IMR-90 (cell line): ENCODE data around the gene CSF1. TPM values are rescaled to one million over a fixed set of nuclear protein-coding genes. Genes with fewer than 3 reads are reported as not detected.
A peak's percentile ranks its signal among the peaks of the same experiment; 100 is the strongest.

Experiments used
- ATAC-seq: fragments of 200-7000 bp; cut with Tn5 transposase; 2 replicates; pipeline ENCODE4 v1.9.1; 2020; ENCODE audit warnings: low read depth, mild to moderate bottlenecking, moderate library complexity
- BruUV-seq: library from RNA; stranded (reverse); fragments of 400-500 nt; replicated peaks from 2 replicates; lab custom pipeline; 2021; lab: Mats Ljungman, UMichigan
- CTCF ChIA-PET: fragments of 300-600 bp; formaldehyde crosslinking; extraction: SDS; loops from one replicate; lab custom pipeline; 2021; ENCODE audit warnings: antibody characterized with exemption; lab: Yijun Ruan, JAX
- POLR2A ChIA-PET: fragments of 300-600 bp; sonication (Branson Sonifier 250); formaldehyde crosslinking; loops from one replicate; lab custom pipeline; 2022; ENCODE audit warnings: antibody characterized with exemption; ENCODE audit not compliant: unreplicated experiment; lab: Charles Lee
- DNase-seq: peaks from one replicate; pipeline ENCODE4 v3.0.0; 2013
- H2AFZ ChIP-seq: replicated peaks from 2 replicates; pipeline ENCODE3; 2013; ENCODE audit warnings: low read length, mild to moderate bottlenecking; ENCODE audit not compliant: poor library complexity
- H2AK5ac ChIP-seq: 2 replicates; pipeline ENCODE4 v1.6.1; 2013; ENCODE audit warnings: low read depth, low read length, inconsistent platforms
- H2AK9ac ChIP-seq: replicated peaks from 2 replicates; pipeline ENCODE3; 2013; ENCODE audit warnings: mild to moderate bottlenecking, low read depth, low read length, moderate library complexity; ENCODE audit not compliant: poor library complexity
- H2BK120ac ChIP-seq: 2 replicates; pipeline ENCODE4 v1.6.1; 2013; ENCODE audit warnings: low read depth, low read length, inconsistent platforms
- H2BK15ac ChIP-seq: 3 replicates; pipeline ENCODE4 v1.6.1; 2013; ENCODE audit warnings: low read depth, low read length, inconsistent platforms
- H2BK20ac ChIP-seq: 2 replicates; pipeline ENCODE4 v1.6.1; 2013; ENCODE audit warnings: low read depth, mild to moderate bottlenecking, inconsistent platforms, low read length, moderate library complexity
- H2BK5ac ChIP-seq: 2 replicates; pipeline ENCODE4 v1.6.1; 2013; ENCODE audit warnings: mild to moderate bottlenecking, low read depth, low read length, inconsistent platforms; ENCODE audit not compliant: poor library complexity, severe bottlenecking
- H3K14ac ChIP-seq: replicated peaks from 2 replicates; pipeline ENCODE4 v1.6.1; 2013; ENCODE audit warnings: low read depth, low read length, inconsistent platforms
- H3K18ac ChIP-seq: 2 replicates; pipeline ENCODE4 v1.6.1; 2013; ENCODE audit warnings: low read depth, low read length, control low read depth
- H3K23ac ChIP-seq: 2 replicates; pipeline ENCODE4 v1.6.1; 2013; ENCODE audit warnings: low read depth, low read length, inconsistent platforms
- H3K27ac ChIP-seq: 2 replicates; pipeline ENCODE4 v1.5.1; 2013; ENCODE audit warnings: mild to moderate bottlenecking, control low read depth, low read length; ENCODE audit not compliant: insufficient read depth
- H3K27me3 ChIP-seq: 2 replicates; pipeline ENCODE4 v1.6.1; 2013; ENCODE audit warnings: low read length; ENCODE audit not compliant: control insufficient read depth, insufficient read depth
- H3K36me3 ChIP-seq: 2 replicates; pipeline ENCODE4 v1.6.1; 2013; ENCODE audit warnings: low read length, mixed read lengths; ENCODE audit not compliant: control insufficient read depth, insufficient read depth
- H3K4ac ChIP-seq: 2 replicates; pipeline ENCODE4 v1.6.1; 2013; ENCODE audit warnings: low read depth, low read length, inconsistent platforms
- H3K4me1 ChIP-seq: 2 replicates; pipeline ENCODE4 v1.6.1; 2013; ENCODE audit warnings: low read length, mixed read lengths; ENCODE audit not compliant: control insufficient read depth, insufficient read depth
- H3K4me2 ChIP-seq: 2 replicates; pipeline ENCODE4 v1.6.1; 2013; ENCODE audit warnings: low read depth, mild to moderate bottlenecking, control low read depth, low read length, moderate library complexity
- H3K4me3 ChIP-seq: 2 replicates; pipeline ENCODE4 v1.5.1; 2013; ENCODE audit warnings: low read depth, mild to moderate bottlenecking, control low read depth, low read length, moderate library complexity; ENCODE audit not compliant: insufficient read depth
- H3K56ac ChIP-seq: 2 replicates; pipeline ENCODE4 v1.6.1; 2013; ENCODE audit warnings: low read length, inconsistent platforms; ENCODE audit not compliant: insufficient read depth; ENCODE audit errors: extremely low read depth
- H3K79me1 ChIP-seq, 2 experiments: 2 replicates each; pipeline ENCODE4 v1.6.1; 2013; ENCODE audit warnings: low read length in 2 of 2, inconsistent platforms in 1 of 2, low read depth in 1 of 2
- H3K9ac ChIP-seq: 2 replicates; pipeline ENCODE4 v1.6.1; 2013; ENCODE audit warnings: low read depth, low read length, control low read depth
- H3K9me1 ChIP-seq: 2 replicates; pipeline ENCODE4 v1.6.1; 2013; ENCODE audit warnings: low read length, inconsistent platforms; ENCODE audit not compliant: insufficient read depth
- H3K9me3 ChIP-seq: 2 replicates; pipeline ENCODE4 v1.6.1; 2013; ENCODE audit warnings: low read length; ENCODE audit not compliant: control insufficient read depth, insufficient read depth
- H4K20me1 ChIP-seq: 2 replicates; pipeline ENCODE4 v1.6.1; 2013; ENCODE audit warnings: low read length, inconsistent platforms; ENCODE audit not compliant: insufficient read depth
- H4K5ac ChIP-seq: 2 replicates; pipeline ENCODE4 v1.6.1; 2013; ENCODE audit warnings: mild to moderate bottlenecking, low read depth, low read length, control low read depth
- H4K8ac ChIP-seq, 2 experiments: 2 replicates each; pipeline ENCODE4 v1.6.1; 2013; ENCODE audit warnings: low read depth in 2 of 2, low read length in 2 of 2, control low read depth in 1 of 2, inconsistent platforms in 1 of 2
- H4K91ac ChIP-seq: 2 replicates; pipeline ENCODE4 v1.6.1; 2013; ENCODE audit warnings: low read depth, low read length, inconsistent platforms; ENCODE audit not compliant: insufficient read depth
- BHLHE40 ChIP-seq: fragments of 150-350 bp; IDR thresholded peaks from 2 replicates; pipeline ENCODE4 v1.6.1; 2016; ENCODE audit warnings: mild to moderate bottlenecking, low read depth, low read length
- CEBPB ChIP-seq: IDR thresholded peaks from 2 replicates; pipeline ENCODE4 v1.6.1; 2012; ENCODE audit warnings: low read depth, low read length, improper control_type of control experiment
- CHD1 ChIP-seq: IDR thresholded peaks from 2 replicates; pipeline ENCODE4 v1.6.1; 2012; ENCODE audit warnings: low read depth, low read length, improper control_type of control experiment
- CTCF ChIP-seq: conservative IDR thresholded peaks from 2 replicates; pipeline ENCODE4 v1.5.1; 2012; ENCODE audit warnings: mild to moderate bottlenecking, low read depth, low read length, improper control_type of control experiment
- ELK1 ChIP-seq: fragments of 150-350 bp; IDR thresholded peaks from 2 replicates; pipeline ENCODE4 v1.6.1; 2016; ENCODE audit warnings: low read depth, mild to moderate bottlenecking, low read length, moderate library complexity, borderline replicate concordance
- FOS ChIP-seq: fragments of 150-350 bp; IDR thresholded peaks from 2 replicates; pipeline ENCODE4 v1.6.1; 2016; ENCODE audit warnings: low read depth, low read length
- MAFK ChIP-seq: IDR thresholded peaks from 2 replicates; pipeline ENCODE4 v1.6.1; 2012; ENCODE audit warnings: low read depth, low read length, improper control_type of control experiment
- MAZ ChIP-seq: IDR thresholded peaks from 2 replicates; pipeline ENCODE4 v1.6.1; 2012; ENCODE audit warnings: low read depth, mild to moderate bottlenecking, low read length, improper control_type of control experiment, moderate library complexity, borderline replicate concordance
- MXI1 ChIP-seq: IDR thresholded peaks from 2 replicates; pipeline ENCODE4 v1.6.1; 2012; ENCODE audit warnings: low read depth, mild to moderate bottlenecking, low read length, moderate library complexity, borderline replicate concordance
- NFE2L2 ChIP-seq: fragments of 150-350 bp; IDR thresholded peaks from 2 replicates; pipeline ENCODE4 v1.6.1; 2016; ENCODE audit warnings: low read depth, mild to moderate bottlenecking, low read length
- POLR2A ChIP-seq: IDR thresholded peaks from 2 replicates; pipeline ENCODE4 v1.6.1; 2012; ENCODE audit warnings: mild to moderate bottlenecking, low read depth, low read length
- RCOR1 ChIP-seq: IDR thresholded peaks from 2 replicates; pipeline ENCODE4 v1.6.1; 2012; ENCODE audit warnings: mild to moderate bottlenecking, low read length, improper control_type of control experiment; ENCODE audit not compliant: insufficient replicate concordance
- USF2 ChIP-seq: fragments of 150-350 bp; IDR thresholded peaks from 2 replicates; pipeline ENCODE4 v1.6.1; 2017; ENCODE audit warnings: mild to moderate bottlenecking, antibody characterized with exemption, low read length, low read depth
- WGBS, 2 experiments: methylation state at CpG; one replicate each; pipeline versions ENCODE4 v1.1.5 to v1.1.7; 2013; ENCODE audit warnings: missing lambda C conversion rate in 2 of 2; ENCODE audit not compliant: insufficient read length in 1 of 2; ENCODE audit errors: extremely low coverage in 2 of 2; 5-methylcytosine and 5-hydroxymethylcytosine counted together
- dilution Hi-C: fragments of 300-500 bp; cut with HindIII; formaldehyde crosslinking; loops from one replicate; pipeline ENCODE4 v1.14.3; 2018; ENCODE audit warnings: low sequenced_read_pairs; ENCODE audit not compliant: unreplicated experiment
- in situ Hi-C: fragments of 300-500 bp; cut with MboI; formaldehyde crosslinking; loops from 3 replicates; pipeline ENCODE4 v1.14.3; 2019; ENCODE audit warnings: low sequenced_read_pairs, inconsistent platforms, mixed read lengths
- intact Hi-C: fragments of 100-400 bp; cut with micrococcal nuclease; formaldehyde crosslinking; loops from 2 replicates; pipeline ENCODE4 v1.10.0; 2022
- polyA plus RNA-seq, 3 experiments: library from polyadenylated mRNA; depleted of rRNA; stranded (reverse); fragments of >200 nt; gene quantifications; 2 replicates each; pipeline ENCODE4 v1.2.3, GENCODE V29; 2012; ENCODE audit warnings: low replicate concordance in 1 of 3
- total RNA-seq: library from RNA; depleted of rRNA; stranded (reverse); fragments of >200 nt; gene quantifications from 2 replicates; pipeline ENCODE4 v1.2.3, GENCODE V29; 2012

The CSF1 gene
- total and polyA plus RNA-seq, 2 of the 4 experiments (the other 2 are of a cell fraction), result 14.3 to 22.0 TPM

- DNase-seq (no peak), ATAC-seq (no peak)
- no peak overlapping the region for H3K4ac ChIP-seq
- ChIA-PET CTCF (interaction anchor here (1.0 kb wide), 1 partner anchor 115 kb away, joined by 3 read pairs; no protein-coding TSS in a partner anchor), POLR2A (no interaction called here)
- H2BK5ac ChIP-seq, result no peak overlapping the region
- no peak overlapping the region for H4K5ac ChIP-seq
- no CpG with 5 or more reads among the region's 4 CpGs for WGBS, 2 experiments
- H3K27ac ChIP-seq, result no peak overlapping the region
- no peak overlapping the region for H2BK20ac ChIP-seq
- H2BK15ac ChIP-seq, result no peak overlapping the region
- peaks cover 4% of the 10 kb centered on the region; the same call in 1 of the 2 replicates for H3K4me1 ChIP-seq
- H3K18ac ChIP-seq, result no peak overlapping the region
- no peak overlapping the region for H4K8ac ChIP-seq
- H2AFZ ChIP-seq, result peak overlapping the region; percentile 32
- H3K4me2 ChIP-seq, result no peak overlapping the region
- no peaks in the 10 kb centered on the region for H3K36me3 ChIP-seq
- H2BK120ac ChIP-seq, result no peak overlapping the region
- no TSS peak for BruUV-seq
- no peaks in the 10 kb centered on the region; the same call in 1 of the 2 replicates for H3K27me3 ChIP-seq
- no peak overlapping the region for H2AK9ac ChIP-seq
- H4K91ac ChIP-seq, result no peak overlapping the region
- no peak for TF ChIP-seq NFE2L2
- no peak for TF ChIP-seq POLR2A
- no peak for TF ChIP-seq CEBPB
- TF ChIP-seq RCOR1, result no peak
- TF ChIP-seq FOS, result no peak
- no peak for TF ChIP-seq ELK1
- TF ChIP-seq BHLHE40, result no peak
- no peak for TF ChIP-seq CTCF
- no peak for TF ChIP-seq USF2
- no peak for TF ChIP-seq MAZ
- TF ChIP-seq MAFK, result no peak
- no peak for TF ChIP-seq CHD1
- no peak for TF ChIP-seq MXI1
- H3K79me1 ChIP-seq, result peaks cover under 1 to 16% of the 10 kb centered on the region in 2 experiments; a peak in 2 of 4 replicates
- H3K9me3 ChIP-seq, result no peaks in the 10 kb centered on the region
- dilution Hi-C loops (no loop called here), in situ Hi-C loops (loop anchor here (25.0 kb wide), 1 partner anchor 120 kb away; no protein-coding TSS in a partner anchor), intact Hi-C loops (no loop called here)
- peak overlapping the region; percentile 29; the same call in 1 of the 2 replicates for H3K23ac ChIP-seq
- H3K56ac ChIP-seq, result no peak overlapping the region
- H2AK5ac ChIP-seq, result 0 out of 2 replicates have a peak overlapping the region, but pooled peaks have one; percentile 14
- H3K14ac ChIP-seq, result no peak overlapping the region
- no peak overlapping the region for H3K9ac ChIP-seq
- peaks cover 15% of the 10 kb centered on the region; the same call in 1 of the 2 replicates for H3K9me1 ChIP-seq
- H3K4me3 ChIP-seq, result no peak overlapping the region
- H4K20me1 ChIP-seq, result peaks cover 2% of the 10 kb centered on the region; the same call in 1 of the 2 replicates
These were observed 3.8 kb upstream of the CSF1 start for GRCh38 chr1:109906839-109907180.
